Erythroblast (primary cell): ENCODE results near the gene TRAF2.

Experiments
- DNase-seq, 2 experiments: peaks; one replicate each; lab custom pipeline; 2025; lab: John Stamatoyannopoulos, UW
- GATA1 ChIP-seq: IDR thresholded peaks from 2 replicates; pipeline ENCODE4 v1.6.1; 2011; ENCODE audit warnings: low read depth, mild to moderate bottlenecking, control low read depth, low read length, moderate library complexity
- POLR2A ChIP-seq: IDR thresholded peaks from 2 replicates; pipeline ENCODE4 v1.6.1; 2011; ENCODE audit warnings: mild to moderate bottlenecking, low read length

TRAF2 gene

GRCh38 chr9:136952876-136953770 is 66.8 kb downstream of the TRAF2 start:
- DNase-seq = no peak

GRCh38 chr9:136953771-136954269 is 67.5 kb downstream of the TRAF2 start:
- no peak for DNase-seq
- TF ChIP-seq GATA1 = no peak
- TF ChIP-seq POLR2A = no peak

More at GRCh38 chr9:136952876-136953770, 66.8 kb downstream of the TRAF2 start:
- no peak for TF ChIP-seq POLR2A
- no peak for TF ChIP-seq GATA1

- DNase-seq = no peak
- TF ChIP-seq POLR2A (no peak), GATA1 (no peak)
Observed at GRCh38 chr9:136954270-136955083, 68.2 kb downstream of the TRAF2 start.

GRCh38 chr9:136955202-136955942 is 69.1 kb downstream of the TRAF2 start:
- no peak for DNase-seq
- TF ChIP-seq GATA1 (no peak), POLR2A (no peak)

- no peak for TF ChIP-seq POLR2A
- DNase-seq = no peak
Observed at GRCh38 chr9:136955943-136956335, 69.6 kb downstream of the TRAF2 start.

GRCh38 chr9:136956604-136957003 is 70.3 kb downstream of the TRAF2 start:
- TF ChIP-seq POLR2A (no peak), GATA1 (no peak)
- DNase-seq = no peak

GRCh38 chr9:136957461-136957860 is 71.1 kb downstream of the TRAF2 start:
- DNase-seq = no peak
- TF ChIP-seq POLR2A (no peak), GATA1 (no peak)

GRCh38 chr9:136957901-136958300 is 71.6 kb downstream of the TRAF2 start:
- no peak for TF ChIP-seq GATA1

GRCh38 chr9:136958473-136958872 is 72.2 kb downstream of the TRAF2 start:
- TF ChIP-seq POLR2A (no peak), GATA1 (no peak)
- DNase-seq = no peak

More at GRCh38 chr9:136957901-136958300, 71.6 kb downstream of the TRAF2 start:
- no peak for DNase-seq

GRCh38 chr9:136958898-136959850 is 72.9 kb downstream of the TRAF2 start:
- TF ChIP-seq GATA1 (no peak), POLR2A (no peak)
- no peak for DNase-seq

- no peak for DNase-seq
- TF ChIP-seq GATA1 (no peak), POLR2A (no peak)
Observed at GRCh38 chr9:136960212-136960937, 74.1 kb downstream of the TRAF2 start.

GRCh38 chr9:136960938-136961275 is 74.6 kb downstream of the TRAF2 start:
- DNase-seq = no peak
- TF ChIP-seq GATA1 = no peak
- TF ChIP-seq POLR2A = no peak
